COLO829 (cell line): Measurements from ENCODE around the gene ILF2.
"Not testable (repeated sequence)": the region's sequence is repeated elsewhere in the genome, so short reads cannot be mapped to it uniquely, and the experiment has no call there.

Experiments
- DNase-seq: peaks from one replicate; pipeline ENCODE4 v3.0.0; 2012; ENCODE audit warnings: low spot score

The ILF2 gene

GRCh38 chr1:153679337-153680119, 8.7 kb upstream of the ILF2 start:
- no peak for DNase-seq

- peak; percentile 28 for DNase-seq
Measured at GRCh38 chr1:153678519-153679336, 7.9 kb upstream of the ILF2 start, which contains the start of gene NPR1. Gene NPR1, plus strand, starts transcription at chr1:153678688. Its CDS starts 421 bp downstream, at chr1:153679109.

GRCh38 chr1:153677718-153678518, 7.1 kb upstream of the ILF2 start:
- DNase-seq = peak; percentile 53

GRCh38 chr1:153673511-153673910, 2.7 kb upstream of the ILF2 start:
- no peak for DNase-seq

GRCh38 chr1:153671628-153672353, 998 bp upstream of the ILF2 start:
- not testable (repeated sequence) for DNase-seq

- DNase-seq = no peak
Measured at GRCh38 chr1:153670257-153670858, 435 bp downstream of the ILF2 start.

- DNase-seq = no peak
Measured at GRCh38 chr1:153669606-153670005, 1.2 kb downstream of the ILF2 start.

GRCh38 chr1:153668672-153669071, 2.1 kb downstream of the ILF2 start:
- DNase-seq = not testable (repeated sequence)

GRCh38 chr1:153667439-153667838, 3.4 kb downstream of the ILF2 start:
- no peak for DNase-seq

GRCh38 chr1:153663211-153663610, 7.6 kb downstream of the ILF2 start:
- no peak for DNase-seq

GRCh38 chr1:153662269-153662668, 8.5 kb downstream of the ILF2 start:
- DNase-seq = no peak

- DNase-seq = no peak
Measured at GRCh38 chr1:153661111-153661708, 9.6 kb downstream of the ILF2 start.

GRCh38 chr1:153659656-153660055, 11.1 kb downstream of the ILF2 start:
- no peak for DNase-seq

GRCh38 chr1:153659175-153659534, 11.6 kb downstream of the ILF2 start:
- DNase-seq = no peak

GRCh38 chr1:153658400-153659174, 12.2 kb downstream of the ILF2 start, which contains the start of gene SNAPIN:
Gene SNAPIN, plus strand, starts transcription at chr1:153658703. Its CDS starts 41 bp downstream, at chr1:153658744.
- DNase-seq = peak; percentile 90

- DNase-seq = no peak
Measured at GRCh38 chr1:153655333-153655732, 15.5 kb downstream of the ILF2 start.

- no peak for DNase-seq
Measured at GRCh38 chr1:153652805-153653500, 17.8 kb downstream of the ILF2 start.

- no peak for DNase-seq
Measured at GRCh38 chr1:153651771-153652170, 19.0 kb downstream of the ILF2 start.

GRCh38 chr1:153649863-153650235, 20.9 kb downstream of the ILF2 start:
- DNase-seq = no peak
